HepG2 (cell line): ENCODE data around the gene AFF2. TPM values are rescaled to one million over a fixed set of nuclear protein-coding genes. Genes with fewer than 3 reads are reported as not detected.

Source experiments
- ATAC-seq: fragments of 200-7000 bp; cut with Tn5 transposase; 3 replicates; pipeline ENCODE4 v1.9.1; 2020; ENCODE audit warnings: mild to moderate bottlenecking, moderate library complexity
- BruUV-seq: library from RNA; stranded (reverse); fragments of 400-500 nt; replicated peaks from 2 replicates; lab custom pipeline; 2021; lab: Mats Ljungman, UMichigan
- CTCF ChIA-PET: fragments of 300-600 bp; formaldehyde crosslinking; extraction: SDS; loops from one replicate; lab custom pipeline; 2021; ENCODE audit warnings: low total read pairs, inconsistent platforms, low intra/inter-chr PET ratio; lab: Yijun Ruan, JAX
- POLR2A ChIA-PET: fragments of 350-600 bp; sonication (Branson Sonifier 250); formaldehyde crosslinking; loops from one replicate; lab custom pipeline; 2020; ENCODE audit warnings: antibody characterized with exemption, inconsistent platforms; lab: Yijun Ruan, JAX
- DNase-seq: peaks from one replicate; pipeline ENCODE4 v3.0.0-alpha.2; 2015; ENCODE audit warnings: low spot score
- FAIRE-seq: peaks from 3 replicates; lab custom pipeline; 2011; peaks lifted over from hg19 to GRCh38; lab: Jason Lieb, UNC
- H2AFZ ChIP-seq: one replicate; pipeline ENCODE4 v1.6.1; 2011; ENCODE audit warnings: low read length, inconsistent platforms
- H3K27ac ChIP-seq: fragments of 300-600 bp; 3 replicates; pipeline ENCODE4 v1.8.0; 2011; ENCODE audit warnings: mixed run types, mild to moderate bottlenecking, mixed read lengths, low read length, inconsistent platforms; ENCODE audit not compliant: insufficient read depth; ENCODE audit errors: extremely low read length
- H3K27me3 ChIP-seq, 2 experiments: fragments of 200-600 bp in 1 of 2; 2 replicates in 1 of 2; 3 replicates in 1 of 2; pipeline versions ENCODE4 v1.6.0 to v1.8.0; 2011; ENCODE audit warnings: low read length in 2 of 2, mild to moderate bottlenecking in 2 of 2, moderate library complexity in 2 of 2, inconsistent platforms in 1 of 2; ENCODE audit not compliant: insufficient read depth in 2 of 2, control insufficient read depth in 1 of 2
- H3K36me3 ChIP-seq, 2 experiments: fragments of 200-600 bp in 1 of 2; replicated peaks in 1 of 2; 2 replicates in 1 of 2; 3 replicates in 1 of 2; pipeline versions ENCODE4 v1.5.1 to v1.8.0; 2011; ENCODE audit warnings: low read length in 2 of 2, inconsistent platforms in 1 of 2; ENCODE audit not compliant: insufficient read depth in 2 of 2, control insufficient read depth in 1 of 2
- H3K4me1 ChIP-seq: 2 replicates; pipeline ENCODE4 v1.5.1; 2012; ENCODE audit warnings: low read length, inconsistent platforms; ENCODE audit not compliant: insufficient read depth
- H3K4me2 ChIP-seq: 2 replicates; pipeline ENCODE4 v1.6.0; 2011; ENCODE audit warnings: low read depth, low read length, inconsistent platforms
- H3K4me3 ChIP-seq, 3 experiments: fragments of 200-600 bp in 1 of 3; sonication (generic), shearing (Covaris generic) in 1 of 3; replicated peaks in 1 of 3; 2 replicates each; pipeline ENCODE4 v1.5.1; 2011 to 2016; ENCODE audit warnings: low read length in 3 of 3, inconsistent platforms in 2 of 3, low read depth in 2 of 3, mild to moderate bottlenecking in 2 of 3, control low read depth in 1 of 3, mixed read lengths in 1 of 3; ENCODE audit not compliant: insufficient read depth in 1 of 3
- H3K79me2 ChIP-seq: one replicate; pipeline ENCODE4 v1.6.1; 2011; ENCODE audit warnings: low read length, inconsistent platforms; ENCODE audit not compliant: insufficient read depth
- H3K9ac ChIP-seq: 2 replicates; pipeline ENCODE4 v1.6.0; 2011; ENCODE audit warnings: mild to moderate bottlenecking, low read depth, low read length, inconsistent platforms; ENCODE audit not compliant: insufficient read depth
- H3K9me3 ChIP-seq: 2 replicates; pipeline ENCODE4 v1.5.1; 2012; ENCODE audit warnings: mild to moderate bottlenecking, low read length
- H4K20me1 ChIP-seq: 2 replicates; pipeline ENCODE4 v1.6.0; 2011; ENCODE audit warnings: inconsistent platforms, mild to moderate bottlenecking, low read length, moderate library complexity; ENCODE audit not compliant: insufficient read depth
- HMGA1 ChIP-seq: sonication (generic); formaldehyde crosslinking; conservative IDR thresholded peaks from 2 replicates; pipeline ENCODE4 v1.4.0; 2020; ENCODE audit warnings: missing genetic modification reagents
- ZNF609 ChIP-seq: sonication (generic); formaldehyde crosslinking; IDR thresholded peaks from 2 replicates; pipeline ENCODE4 v1.4.0; 2020; ENCODE audit warnings: mild to moderate bottlenecking, missing genetic modification reagents, borderline replicate concordance
- ZNF704 ChIP-seq: sonication (generic); formaldehyde crosslinking; IDR thresholded peaks from 2 replicates; pipeline ENCODE4 v1.8.1; 2023; ENCODE audit warnings: mild to moderate bottlenecking, inconsistent platforms, moderate library complexity, missing genetic modification reagents, borderline replicate concordance
- ZSCAN5A ChIP-seq: sonication (generic); formaldehyde crosslinking; IDR thresholded peaks from 2 replicates; pipeline ENCODE4 v1.8.0; 2022; ENCODE audit warnings: mild to moderate bottlenecking, missing genetic modification reagents, borderline replicate concordance
- WGBS: methylation state at CpG from one replicate; pipeline ENCODE4 v1.1.6; 2017; ENCODE audit warnings: low lambda C conversion rate; 5-methylcytosine and 5-hydroxymethylcytosine counted together
- in situ Hi-C: cut with HindIII; loops from 2 replicates; pipeline ENCODE4 v1.10.0; 2017; ENCODE audit warnings: low pct_unique_long_range_greater_than_20kb; ENCODE audit not compliant: extremely low pct_ligation_motif_present
- intact Hi-C: fragments of 100-400 bp; cut with micrococcal nuclease; formaldehyde crosslinking; loops from one replicate; pipeline ENCODE4 v1.10.0; 2022; ENCODE audit not compliant: unreplicated experiment
- polyA plus RNA-seq, 8 experiments: library from polyadenylated mRNA; depleted of rRNA in 3 of 8; stranded (reverse) in 7 of 8; unstranded in 1 of 8; fragments of >200 nt; fragmentation: Illumina TruSeq in 4 of 8; extraction: Trizol in 4 of 8; gene quantifications; 2 replicates each; pipeline versions ENCODE4 v1.2.1 to v1.2.3, GENCODE V29; 2011 to 2016; ENCODE audit warnings: low read depth in 4 of 8, missing spikeins in 1 of 8, mixed read lengths in 1 of 8; ENCODE audit not compliant: insufficient read depth in 1 of 8
- total RNA-seq, 5 experiments: library from RNA; depleted of rRNA; stranded (reverse); fragments of >200 nt; fragmentation: Illumina TruSeq; extraction: Trizol; gene quantifications; 2 replicates each; pipeline ENCODE4 v1.2.3, GENCODE V29; 2016; ENCODE audit warnings: low read depth in 1 of 5

AFF2 gene
- total and polyA plus RNA-seq, 2 of the 13 experiments (the other 11 are each of a cell fraction or from before 2014, with no cell fraction given): not detected

GRCh38 chrX:148633218-148633908 lies 132.9 kb downstream of the AFF2 start:
- Histone ChIP-seq H3K9me3 (no peaks in the 10 kb centered on the region), H3K4me1 (no peaks in the 10 kb centered on the region), H3K4me2 (no peak overlapping the region), H3K79me2 (no peaks in the 10 kb centered on the region), H3K27ac (no peak overlapping the region), H2AFZ (no peak overlapping the region)
- no peak for DNase-seq
- no peak for FAIRE-seq
- CTCF ChIA-PET: no interaction called here
- TF ChIP-seq ZSCAN5A (CRISPR knock-in tag): no peak
- no peak for TF ChIP-seq ZNF704
- TF ChIP-seq HMGA1 (CRISPR knock-in tag): no peak
- TF ChIP-seq, all 625 proteins: peak for 0
- H3K9ac ChIP-seq: no peak overlapping the region
- in situ Hi-C loops (no loop called here), intact Hi-C loops (no loop called here)
- POLR2A ChIA-PET: no interaction called here
- 35% methylated on average over 5 of the region's 7 CpGs for WGBS
- no peak for ATAC-seq
- no peaks in the 10 kb centered on the region for H4K20me1 ChIP-seq
- no TSS peak for BruUV-seq
- no peaks in the 10 kb centered on the region for H3K27me3 ChIP-seq
- no peak overlapping the region for H3K4me3 ChIP-seq
- no peaks in the 10 kb centered on the region for H3K36me3 ChIP-seq

GRCh38 chrX:148634591-148634990 lies 134.2 kb downstream of the AFF2 start:
- intact Hi-C loops: no loop called here
- TF ChIP-seq ZNF609: no peak

More at GRCh38 chrX:148634591-148634990, 134.2 kb downstream of the AFF2 start:
- FAIRE-seq (no peak), DNase-seq (no peak), ATAC-seq (no peak)
- in situ Hi-C loops: no loop called here
- no peak overlapping the region for H3K4me2 ChIP-seq
- no peak overlapping the region for H2AFZ ChIP-seq
- no peaks in the 10 kb centered on the region for H3K36me3 ChIP-seq
- H3K9ac ChIP-seq: no peak overlapping the region
- H4K20me1 ChIP-seq: no peaks in the 10 kb centered on the region
- no peak overlapping the region for H3K27ac ChIP-seq
- no peaks in the 10 kb centered on the region for H3K9me3 ChIP-seq
- H3K4me3 ChIP-seq: no peak overlapping the region
- no CpG with 5 or more reads among the region's 1 CpG for WGBS
- no peaks in the 10 kb centered on the region for H3K27me3 ChIP-seq
- H3K79me2 ChIP-seq: no peaks in the 10 kb centered on the region
- H3K4me1 ChIP-seq: no peaks in the 10 kb centered on the region
- BruUV-seq: no TSS peak
- POLR2A ChIA-PET: no interaction called here
- CTCF ChIA-PET: no interaction called here
